Right renal cortex interstitium (tissue), 3 donors: Measurements from ENCODE around the gene UST. TPM values are rescaled to one million over a fixed set of nuclear protein-coding genes. Genes with fewer than 3 reads are reported as not detected.
"Not testable (repeated sequence)": the region's sequence is repeated elsewhere in the genome, so short reads cannot be mapped to it uniquely, and the experiment has no call there.

Experiments
- DNase-seq, 3 donors: peaks; one replicate each; pipeline ENCODE4 v3.0.0-alpha.2; 2013; ENCODE audit warnings: low read depth in 3 of 3, low spot score in 2 of 3
- polyA plus RNA-seq, 3 donors: library from polyadenylated mRNA; unstranded; fragments of 120-200 nt; gene quantifications; one replicate each; pipeline ENCODE4 v1.2.1, GENCODE V29; 2013; ENCODE audit not compliant: insufficient read length in 3 of 3

The UST gene
- polyA plus RNA-seq, 3 donors, result 11.0 to 11.7 (median 11.1) TPM

DNA sequence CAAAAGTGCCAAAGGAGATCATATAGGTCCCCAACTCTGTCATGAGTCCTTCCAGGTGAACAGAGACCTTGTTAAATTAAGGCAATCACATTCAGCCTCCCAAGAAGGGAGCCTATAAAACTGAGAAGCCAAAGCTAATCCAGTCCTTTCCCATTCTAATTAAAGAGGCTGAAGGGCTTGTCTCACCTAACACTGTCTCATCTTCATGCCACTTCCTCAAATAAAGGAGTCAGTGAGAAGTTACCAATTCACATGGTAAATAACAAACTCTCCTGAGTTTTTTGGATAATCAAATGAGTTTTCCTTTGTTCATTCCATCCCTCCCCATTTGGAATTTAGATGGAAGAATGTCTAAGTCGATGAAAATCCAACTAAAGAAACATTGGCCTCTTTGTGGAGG is 242.8 kb downstream of the UST start:
- no peak for DNase-seq

DNA sequence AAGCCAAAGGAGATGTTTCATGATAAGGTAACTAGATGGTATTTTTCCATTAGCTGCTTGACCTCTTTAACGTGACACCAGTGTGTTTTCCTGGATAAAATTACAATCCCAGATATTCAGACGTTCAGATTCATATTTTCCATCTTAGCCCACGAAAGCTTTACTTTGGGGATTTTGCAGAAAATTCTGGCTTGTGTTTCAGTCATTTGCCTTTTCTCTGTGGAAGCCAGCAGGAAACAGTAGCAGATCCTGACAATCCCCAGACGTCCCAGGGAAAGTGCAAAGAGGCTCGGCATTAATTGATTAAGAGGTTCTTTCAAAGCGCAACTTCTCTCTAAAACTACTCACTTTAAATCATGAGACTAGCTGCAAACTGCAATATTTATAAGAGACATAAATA is 243.6 kb downstream of the UST start:
- no peak for DNase-seq

DNA sequence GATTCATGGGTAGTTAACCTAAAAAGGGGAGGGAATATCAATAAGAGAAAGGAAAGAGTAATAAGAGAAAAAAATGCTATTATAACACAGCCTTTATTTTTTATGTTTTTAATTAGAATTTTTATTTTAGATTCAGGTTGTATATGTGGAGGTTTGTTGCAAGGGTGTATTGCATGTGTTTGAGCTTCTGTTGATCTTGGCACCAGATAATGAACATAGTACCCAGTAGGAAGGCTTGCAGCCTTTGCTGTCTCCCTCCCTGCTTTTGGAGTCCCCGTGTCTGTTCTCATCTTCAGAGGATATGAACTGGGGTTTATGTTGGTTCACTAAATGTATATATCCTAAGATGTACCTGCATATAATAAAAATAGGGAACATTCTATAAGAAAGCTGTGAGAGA is 250.0 kb downstream of the UST start:
- DNase-seq, result no peak

DNA sequence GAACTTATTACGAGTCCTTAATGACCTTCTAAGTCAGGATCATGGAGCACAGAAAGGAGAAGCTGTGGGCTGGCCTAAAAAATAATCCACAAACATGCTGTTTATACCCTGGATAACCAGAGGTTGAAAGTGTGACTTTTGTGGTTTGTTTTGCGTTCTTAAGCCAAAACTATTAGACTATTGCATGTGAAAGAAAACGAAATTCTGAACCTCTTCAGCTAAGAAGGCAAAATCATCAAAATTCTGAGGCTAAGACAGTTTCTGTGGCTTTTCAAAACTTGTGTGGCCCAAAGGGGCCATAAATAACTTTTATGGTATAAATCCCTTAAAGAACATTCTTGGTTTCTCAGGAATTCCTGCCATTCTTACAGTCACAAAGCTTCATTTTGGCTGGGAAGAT is 251.0 kb downstream of the UST start:
- no peak for DNase-seq

DNA sequence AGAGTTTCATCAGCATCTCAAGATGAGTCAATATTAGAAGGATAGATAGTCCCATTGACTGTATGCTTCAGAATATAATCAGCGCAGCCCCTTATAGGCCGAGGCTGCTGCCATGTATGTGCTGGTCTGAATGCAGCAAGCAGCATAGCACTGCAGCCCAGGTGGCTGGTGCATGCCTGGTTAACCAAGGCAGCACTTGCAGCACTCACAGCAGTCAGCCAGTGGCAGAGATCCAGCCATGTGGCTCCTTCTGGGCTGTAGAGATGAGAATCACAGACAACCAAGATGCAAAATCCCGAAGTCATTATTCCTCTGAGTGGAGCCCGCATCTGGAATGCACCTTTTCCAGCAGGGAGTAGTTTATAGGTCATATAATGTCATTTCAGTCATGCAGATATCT is 251.9 kb downstream of the UST start:
- no peak for DNase-seq

DNA sequence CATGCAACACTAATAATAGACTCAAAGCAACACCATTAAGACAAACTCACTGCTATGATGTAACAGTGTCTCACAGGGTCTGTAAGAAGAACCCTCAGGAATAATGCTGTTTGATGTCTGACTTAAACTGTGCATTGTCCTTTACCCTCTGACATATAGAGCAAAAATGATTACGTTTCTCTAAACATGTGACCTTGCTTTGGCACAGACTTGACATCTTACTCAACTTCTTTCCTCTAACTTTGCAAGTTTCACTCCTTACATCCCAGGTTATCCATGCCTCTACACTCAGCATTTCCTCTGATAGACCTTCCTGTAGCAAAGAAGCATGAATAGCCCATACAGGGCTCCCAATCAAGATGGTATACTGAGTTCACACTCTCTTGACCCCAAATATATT is 252.7 kb downstream of the UST start:
- no peak for DNase-seq

DNA sequence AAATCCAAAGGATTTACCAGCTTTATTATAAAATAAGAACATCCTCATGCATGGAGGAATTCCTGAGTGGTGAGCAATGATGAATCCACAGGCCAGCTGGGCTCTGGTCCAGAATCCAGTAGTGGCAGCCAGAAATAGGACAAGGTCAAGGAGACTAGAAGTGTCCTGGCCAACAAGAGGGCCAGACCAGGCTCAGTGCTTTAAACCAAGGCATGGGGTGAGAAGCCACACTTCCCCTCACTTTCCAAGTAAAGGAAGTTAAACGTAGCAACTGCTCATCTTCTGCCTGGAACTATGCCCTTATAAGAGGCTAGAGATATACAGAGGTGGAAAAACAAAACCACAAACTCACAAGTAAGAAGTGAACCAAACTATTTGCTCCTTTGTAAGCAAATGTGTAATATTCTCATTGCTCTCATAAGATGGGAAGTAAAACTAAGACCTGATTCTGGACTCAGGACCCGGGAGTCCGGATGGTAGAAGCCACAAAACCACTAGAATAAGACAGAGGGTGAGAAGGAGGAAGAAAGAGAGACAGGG is 253.2 kb downstream of the UST start:
- DNase-seq, result peak in 1 of 3 donors; percentile 9

DNA sequence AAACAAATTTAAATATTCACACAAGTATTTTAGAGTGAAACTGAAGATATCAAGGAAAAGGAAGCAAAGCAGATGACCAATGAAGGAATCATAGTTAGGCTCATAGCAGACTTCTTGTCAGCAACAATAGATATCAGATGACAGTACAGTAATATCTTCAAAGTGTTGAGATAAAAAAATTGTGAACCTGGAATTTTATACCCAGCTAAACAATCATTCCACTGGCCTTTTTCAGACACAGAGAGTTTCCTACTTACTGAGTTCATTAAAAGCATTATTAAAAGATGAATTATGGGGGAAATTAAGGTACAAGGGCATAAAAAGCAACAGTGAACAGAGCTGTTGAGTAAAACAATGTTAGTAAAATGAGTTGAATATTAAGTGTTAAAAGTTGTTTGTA is 254.6 kb downstream of the UST start:
- DNase-seq, result no peak

DNA sequence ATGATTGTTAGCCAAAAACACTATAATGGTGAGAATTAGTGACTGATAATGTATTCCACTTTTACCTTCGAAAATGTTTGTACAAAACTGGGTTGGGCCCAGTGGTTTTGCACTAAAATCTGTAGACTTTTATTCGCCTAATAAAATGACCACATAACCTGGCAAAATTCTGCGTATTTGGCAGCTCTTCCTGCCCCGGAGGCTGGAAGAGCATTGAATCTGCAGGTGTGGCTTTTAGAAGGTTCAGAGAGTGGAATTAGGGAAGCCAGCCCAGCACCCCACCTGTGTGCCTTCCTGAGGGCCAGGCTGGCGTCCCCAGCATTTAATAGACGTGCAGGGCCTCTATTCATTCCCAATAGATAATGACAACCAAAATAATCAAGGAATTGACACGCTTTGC is 256.7 kb downstream of the UST start:
- no peak for DNase-seq

DNA sequence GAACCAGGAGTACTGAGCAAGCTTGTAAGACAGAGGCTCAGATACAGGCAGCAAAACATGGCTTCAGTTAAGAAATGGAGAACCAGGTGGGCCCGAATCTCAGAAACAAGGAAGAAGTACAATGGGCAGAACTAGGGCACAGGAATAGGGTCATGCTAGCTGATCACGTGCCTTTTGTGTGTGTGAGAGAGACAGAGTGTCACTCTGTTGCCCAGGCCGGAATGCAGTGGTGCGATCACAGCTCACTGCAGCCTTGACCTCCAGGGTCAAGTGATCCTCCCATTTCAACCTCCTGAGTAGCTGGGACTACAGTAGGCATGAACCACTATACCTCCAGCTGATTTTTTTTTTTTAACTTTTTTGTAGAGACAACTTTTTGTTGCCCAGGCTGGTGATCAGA is 257.8 kb downstream of the UST start:
- DNase-seq, result no peak

DNA sequence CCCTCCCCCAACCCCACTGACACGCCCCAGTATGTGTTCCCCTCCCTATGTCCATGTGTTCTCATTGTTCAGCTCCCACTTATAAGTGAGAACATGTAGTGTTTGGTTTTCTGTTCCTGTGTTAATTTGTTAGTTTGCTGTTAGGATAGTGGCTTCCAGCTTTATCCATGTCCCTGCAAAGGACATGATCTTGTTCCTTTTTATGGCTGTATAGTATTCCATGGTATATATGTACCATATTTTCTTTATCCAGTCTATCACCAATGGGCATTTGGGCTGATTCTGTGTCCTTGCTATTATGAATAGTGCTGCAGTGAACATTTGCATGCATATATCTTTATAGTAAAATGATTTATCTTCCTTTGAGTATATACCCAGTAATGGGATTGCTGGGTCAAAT is 259.4 kb downstream of the UST start:
- not testable (repeated sequence) for DNase-seq

DNA sequence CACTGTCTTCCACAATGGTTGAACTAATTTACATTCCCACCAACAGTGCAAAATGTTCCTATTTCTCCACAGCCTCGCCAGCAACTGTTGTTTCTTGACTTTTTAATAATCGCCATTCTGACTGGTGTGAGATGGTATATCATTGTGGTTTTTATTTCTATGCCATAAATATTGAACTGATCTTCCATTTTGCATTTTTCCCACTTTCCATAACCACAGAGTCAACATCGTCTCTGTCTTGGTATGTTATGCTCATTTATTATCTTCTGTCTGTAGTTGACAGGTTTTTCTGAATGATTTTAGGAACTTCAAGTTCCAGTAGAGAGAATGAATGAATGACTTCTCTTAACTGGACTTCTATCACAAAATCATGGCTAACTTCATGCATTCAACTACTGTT is 259.8 kb downstream of the UST start:
- no peak for DNase-seq

DNA sequence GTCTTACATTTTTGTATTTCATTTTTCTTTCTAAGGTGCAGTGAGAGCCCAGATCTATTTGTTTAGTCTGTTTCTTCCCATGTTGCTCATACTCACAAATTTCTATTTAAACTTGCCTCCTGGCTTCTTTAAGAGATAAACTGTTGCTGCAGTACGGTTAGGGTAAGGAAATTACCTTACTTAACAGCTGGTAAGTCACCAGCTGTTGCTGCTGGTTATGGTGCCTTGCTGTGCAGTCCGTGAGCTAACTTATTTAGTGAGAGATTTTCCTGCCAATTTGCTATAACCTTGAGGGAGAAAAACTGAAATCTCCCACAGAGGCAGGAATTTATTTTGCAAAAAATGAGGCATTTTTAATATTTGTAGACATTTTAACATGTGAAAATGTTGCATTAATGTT is 261.0 kb downstream of the UST start:
- no peak for DNase-seq

DNA sequence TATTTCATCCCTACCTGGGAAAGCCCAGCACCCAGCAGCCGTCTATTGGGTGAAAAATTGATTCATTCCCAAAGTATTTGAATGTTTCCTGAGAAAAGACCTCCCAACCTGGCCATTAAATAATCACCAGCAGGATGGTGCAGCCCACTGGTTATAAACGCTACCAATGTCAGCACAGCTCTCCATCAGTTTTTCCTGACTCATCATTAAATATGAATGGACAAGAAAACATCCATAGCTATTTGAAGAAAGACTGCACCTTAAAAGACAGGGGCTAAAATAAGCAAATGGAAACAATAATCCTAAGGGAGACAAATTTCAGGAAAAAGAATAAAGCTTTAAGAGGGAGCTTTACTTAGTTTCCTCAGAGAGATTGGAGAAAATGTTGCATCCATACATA is 261.9 kb downstream of the UST start:
- no peak for DNase-seq

DNA sequence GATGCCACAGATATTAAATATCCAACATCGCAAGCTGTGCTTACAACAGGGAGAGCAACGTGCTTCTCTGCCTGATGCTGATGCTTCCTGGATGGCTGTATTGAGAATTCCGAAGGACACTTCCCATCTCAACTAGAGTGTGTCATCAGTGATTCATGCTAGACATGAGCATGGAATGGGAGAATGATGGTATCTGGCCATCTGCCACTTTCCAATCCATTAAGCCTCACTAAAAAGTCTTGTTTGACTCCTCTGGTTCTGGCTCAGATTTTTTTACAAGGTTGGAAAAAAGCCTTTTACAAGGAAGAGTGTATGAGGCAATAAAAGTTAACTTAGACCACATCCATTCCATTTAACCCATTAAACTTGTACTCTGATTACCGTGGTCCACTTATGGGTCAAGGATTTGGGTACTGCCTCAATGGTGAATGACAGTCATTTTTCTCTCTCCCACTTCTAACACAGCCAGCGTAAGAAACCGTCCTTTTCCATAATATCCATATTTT is 265.3 kb downstream of the UST start:
- no peak for DNase-seq

DNA sequence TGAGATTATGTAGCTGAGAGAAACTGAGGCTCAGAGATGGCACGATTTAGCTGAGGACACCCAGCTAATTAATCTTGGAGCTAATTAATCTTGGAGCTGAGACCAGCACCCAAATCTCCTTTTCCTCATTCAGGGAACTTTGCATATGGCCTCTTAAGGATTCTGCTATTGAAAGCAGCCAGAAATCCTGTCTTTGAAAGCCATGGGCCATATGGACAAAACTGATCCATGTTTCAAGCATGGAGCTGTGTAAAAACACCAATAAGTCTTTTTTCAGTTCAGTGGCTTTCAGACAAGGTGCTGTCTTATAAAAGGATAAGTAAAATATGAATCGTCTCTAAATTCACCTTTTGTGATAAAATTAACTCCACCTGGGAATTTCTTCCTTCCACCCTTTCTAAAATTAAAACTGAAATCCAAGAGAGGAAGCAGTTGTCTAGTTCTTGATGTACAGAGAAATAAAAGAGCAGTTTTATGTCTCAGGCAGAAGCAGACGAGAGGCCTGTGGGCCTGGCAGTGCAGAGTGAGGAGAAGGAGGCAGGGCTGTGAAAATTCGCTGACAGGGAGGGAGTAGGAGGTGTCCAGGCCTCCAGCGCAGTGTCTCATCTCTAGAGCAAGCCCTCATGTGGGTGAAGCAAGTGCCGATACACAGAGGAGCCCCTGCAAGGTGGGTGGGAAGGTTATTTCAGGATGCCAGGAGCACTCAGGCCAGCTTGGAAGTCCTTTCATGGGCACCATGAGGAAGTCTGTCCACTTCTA is 266.9 kb downstream of the UST start:
- DNase-seq, result no peak

DNA sequence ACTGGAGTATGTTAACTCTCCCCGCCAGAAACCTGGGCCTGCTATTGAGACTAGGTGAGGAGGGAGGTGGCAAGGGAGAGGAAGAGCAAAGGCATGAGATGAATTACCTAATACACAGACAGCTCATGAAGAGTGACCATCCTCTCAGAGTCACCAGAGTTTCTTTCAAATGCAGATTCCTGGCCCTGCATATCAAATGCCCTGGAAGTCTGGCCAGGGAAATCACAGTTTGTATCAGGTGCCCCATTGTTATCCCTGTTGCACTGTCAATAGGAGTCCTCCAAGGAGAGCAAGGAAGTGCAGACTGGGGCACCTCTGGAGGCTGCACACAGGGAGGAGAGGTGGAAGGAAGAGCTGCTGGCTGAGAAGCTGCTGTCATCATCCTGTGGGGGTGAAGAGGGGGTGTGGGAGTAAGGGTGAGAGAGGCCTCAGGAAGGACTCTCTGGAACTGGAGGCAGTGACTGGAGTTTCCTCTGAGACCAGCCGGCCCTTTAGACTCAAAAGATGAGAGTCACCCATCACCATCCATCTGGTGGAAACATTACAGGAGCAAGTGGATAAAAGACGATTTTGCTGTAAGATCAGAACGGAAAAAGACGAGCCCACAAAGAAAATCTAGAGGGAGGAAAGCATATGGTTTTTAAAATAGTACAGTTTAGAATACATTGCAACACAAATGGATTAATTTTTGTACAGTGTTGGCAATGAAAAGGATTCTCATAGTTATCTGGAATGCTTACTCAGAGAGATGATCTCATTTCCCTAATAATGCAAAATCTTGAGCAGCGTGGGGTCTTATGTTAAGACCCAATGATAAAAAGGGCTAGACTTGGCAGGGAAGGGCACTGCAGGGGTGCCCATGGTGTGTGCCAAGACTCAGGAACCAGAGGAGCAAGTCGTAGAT is 268.1 kb downstream of the UST start:
- DNase-seq, result no peak

DNA sequence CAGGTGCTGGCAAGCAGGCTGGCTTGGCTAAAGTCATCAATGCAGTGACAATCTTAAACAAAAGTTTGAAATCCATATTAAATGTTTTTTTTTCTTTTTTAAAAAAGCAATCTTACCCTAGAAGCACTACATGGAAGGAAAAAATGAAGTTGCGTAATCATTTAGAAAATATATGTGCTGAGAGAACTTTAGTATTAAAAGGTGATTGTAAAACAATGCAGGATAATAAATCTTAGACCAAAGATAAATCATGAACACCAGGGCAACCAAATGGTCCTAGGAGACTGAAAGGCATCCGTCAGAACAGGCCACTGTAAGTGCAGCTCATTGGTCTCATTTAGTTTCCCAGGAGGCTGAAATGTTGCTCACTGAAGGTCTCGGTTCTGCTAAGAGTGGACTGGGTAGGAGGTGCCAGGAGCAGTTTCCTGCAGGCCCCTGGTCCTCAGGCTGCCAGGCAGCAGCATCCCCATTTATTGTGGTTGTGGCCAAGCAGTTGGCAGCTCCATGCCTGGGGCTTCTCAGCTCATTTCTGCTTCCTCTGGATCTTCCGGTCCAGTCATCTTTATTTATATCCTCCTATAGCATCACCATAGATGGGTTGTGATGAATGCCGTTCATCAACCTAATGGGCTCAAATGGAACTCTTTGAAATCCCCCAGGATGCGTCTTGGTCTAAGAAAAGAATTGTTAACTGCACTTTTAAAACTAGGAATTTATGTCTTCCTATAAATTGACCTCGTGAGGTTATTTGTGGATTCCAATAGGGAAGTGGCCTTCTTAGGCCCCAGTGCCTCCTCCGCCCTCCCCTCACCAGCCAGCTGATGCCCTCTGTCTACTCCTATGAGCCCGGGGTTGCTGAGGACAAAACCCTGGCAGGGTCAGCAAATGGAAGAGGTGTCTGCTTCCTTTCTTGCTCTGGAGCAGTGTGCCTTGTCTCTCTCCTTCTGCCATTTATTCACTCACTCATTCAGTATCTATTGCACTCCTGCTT is 269.0 kb downstream of the UST start:
- no peak for DNase-seq

DNA sequence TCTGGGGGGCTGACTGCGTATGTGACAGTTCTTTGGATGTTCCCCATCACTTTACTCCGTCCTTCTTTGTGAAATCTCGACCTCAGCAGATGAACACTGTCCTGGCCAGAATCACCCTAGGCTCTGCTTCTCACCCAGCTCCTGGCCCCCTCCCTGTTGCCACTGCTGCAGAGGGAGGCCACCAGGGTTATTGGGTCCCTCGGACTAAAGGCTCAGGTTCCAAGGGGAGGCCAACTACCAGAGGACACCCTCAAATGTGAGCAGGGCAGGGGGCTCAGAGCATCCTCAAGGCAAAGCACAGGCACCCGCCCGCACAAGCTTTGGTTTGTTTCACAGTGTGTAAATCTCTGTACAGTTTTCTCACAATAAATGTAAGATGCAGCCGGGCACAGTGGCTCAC is 269.9 kb downstream of the UST start:
- DNase-seq, result no peak

DNA sequence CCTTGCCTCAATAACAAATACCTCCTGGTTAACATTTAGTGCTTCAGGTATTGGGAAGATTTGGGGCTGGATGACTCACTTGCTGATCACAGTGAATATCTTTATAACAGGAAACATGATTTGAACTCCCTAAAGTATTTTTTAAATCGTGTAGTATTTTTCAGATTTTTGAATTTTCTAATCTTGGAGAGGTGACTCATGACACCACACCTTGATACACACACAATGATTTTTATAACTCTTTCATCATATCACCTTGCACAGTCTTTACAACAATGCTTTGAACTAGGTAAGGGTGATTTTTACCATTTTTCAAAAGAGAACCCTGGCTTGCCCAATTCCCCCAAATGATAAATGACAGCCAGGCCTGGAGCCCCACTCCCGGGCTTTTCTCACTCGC is 273.5 kb downstream of the UST start:
- DNase-seq, result no peak
